GM19351 (cell line): ENCODE measurements around the gene SRGAP3.
"Not testable (repeated sequence)": the region's sequence is repeated elsewhere in the genome, so short reads cannot be mapped to it uniquely, and the experiment has no call there.

Experiments used
- ATAC-seq: cut with Tn5 transposase; IDR thresholded peaks from one replicate; pipeline ENCODE4 v1.9.1; 2021; ENCODE audit warnings: mild to moderate bottlenecking, moderate library complexity; ENCODE audit not compliant: unreplicated experiment

The SRGAP3 gene

GRCh38 chr3:9098716-9099675 is 150.4 kb downstream of the SRGAP3 start:
- no peak for ATAC-seq

GRCh38 chr3:9097495-9097894 is 152.0 kb downstream of the SRGAP3 start:
- ATAC-seq = no peak

GRCh38 chr3:9091486-9092235 is 157.8 kb downstream of the SRGAP3 start:
- ATAC-seq = no peak

GRCh38 chr3:9088441-9089353 is 160.7 kb downstream of the SRGAP3 start:
- no peak for ATAC-seq

GRCh38 chr3:9087831-9088413 is 161.5 kb downstream of the SRGAP3 start:
- no peak for ATAC-seq

- not testable (repeated sequence) for ATAC-seq
Observed at GRCh38 chr3:9085428-9085827, 164.0 kb downstream of the SRGAP3 start.

- no peak for ATAC-seq
Observed at GRCh38 chr3:9081184-9081818, 168.1 kb downstream of the SRGAP3 start.

- no peak for ATAC-seq
Observed at GRCh38 chr3:9080163-9080562, 169.3 kb downstream of the SRGAP3 start.

- no peak for ATAC-seq
Observed at GRCh38 chr3:9079676-9080075, 169.8 kb downstream of the SRGAP3 start.

GRCh38 chr3:9078561-9079240 is 170.7 kb downstream of the SRGAP3 start:
- no peak for ATAC-seq

GRCh38 chr3:9077029-9077428 is 172.4 kb downstream of the SRGAP3 start:
- no peak for ATAC-seq

GRCh38 chr3:9075762-9076161 is 173.7 kb downstream of the SRGAP3 start:
- no peak for ATAC-seq

- ATAC-seq = no peak
Observed at GRCh38 chr3:9074079-9074478, 175.4 kb downstream of the SRGAP3 start.

- no peak for ATAC-seq
Observed at GRCh38 chr3:9072667-9073009, 176.8 kb downstream of the SRGAP3 start.

GRCh38 chr3:9071936-9072666 is 177.3 kb downstream of the SRGAP3 start:
- no peak for ATAC-seq

GRCh38 chr3:9070961-9071360 is 178.5 kb downstream of the SRGAP3 start:
- ATAC-seq = no peak

- no peak for ATAC-seq
Observed at GRCh38 chr3:9069971-9070370, 179.5 kb downstream of the SRGAP3 start.

- no peak for ATAC-seq
Observed at GRCh38 chr3:9068051-9068450, 181.4 kb downstream of the SRGAP3 start.
